IMR-90 (cell line): Measurements from ENCODE around the gene FOXP1. TPM values are rescaled to one million over a fixed set of nuclear protein-coding genes. Genes with fewer than 3 reads are reported as not detected.

ENCODE experiments used
- ATAC-seq: fragments of 200-7000 bp; cut with Tn5 transposase; 2 replicates; pipeline ENCODE4 v1.9.1; 2020; ENCODE audit warnings: low read depth, mild to moderate bottlenecking, moderate library complexity
- BruUV-seq: library from RNA; stranded (reverse); fragments of 400-500 nt; replicated peaks from 2 replicates; lab custom pipeline; 2021; lab: Mats Ljungman, UMichigan
- CTCF ChIA-PET: fragments of 300-600 bp; formaldehyde crosslinking; extraction: SDS; loops from one replicate; lab custom pipeline; 2021; ENCODE audit warnings: antibody characterized with exemption; lab: Yijun Ruan, JAX
- POLR2A ChIA-PET: fragments of 300-600 bp; sonication (Branson Sonifier 250); formaldehyde crosslinking; loops from one replicate; lab custom pipeline; 2022; ENCODE audit warnings: antibody characterized with exemption; ENCODE audit not compliant: unreplicated experiment; lab: Charles Lee
- DNase-seq: peaks from one replicate; pipeline ENCODE4 v3.0.0; 2013
- H2AFZ ChIP-seq: replicated peaks from 2 replicates; pipeline ENCODE3; 2013; ENCODE audit warnings: low read length, mild to moderate bottlenecking; ENCODE audit not compliant: poor library complexity
- H2AK5ac ChIP-seq: 2 replicates; pipeline ENCODE4 v1.6.1; 2013; ENCODE audit warnings: low read depth, low read length, inconsistent platforms
- H2AK9ac ChIP-seq: replicated peaks from 2 replicates; pipeline ENCODE3; 2013; ENCODE audit warnings: mild to moderate bottlenecking, low read depth, low read length, moderate library complexity; ENCODE audit not compliant: poor library complexity
- H2BK120ac ChIP-seq: 2 replicates; pipeline ENCODE4 v1.6.1; 2013; ENCODE audit warnings: low read depth, low read length, inconsistent platforms
- H2BK15ac ChIP-seq: 3 replicates; pipeline ENCODE4 v1.6.1; 2013; ENCODE audit warnings: low read depth, low read length, inconsistent platforms
- H2BK20ac ChIP-seq: 2 replicates; pipeline ENCODE4 v1.6.1; 2013; ENCODE audit warnings: low read depth, mild to moderate bottlenecking, inconsistent platforms, low read length, moderate library complexity
- H2BK5ac ChIP-seq: 2 replicates; pipeline ENCODE4 v1.6.1; 2013; ENCODE audit warnings: mild to moderate bottlenecking, low read depth, low read length, inconsistent platforms; ENCODE audit not compliant: poor library complexity, severe bottlenecking
- H3K14ac ChIP-seq: replicated peaks from 2 replicates; pipeline ENCODE4 v1.6.1; 2013; ENCODE audit warnings: low read depth, low read length, inconsistent platforms
- H3K18ac ChIP-seq: 2 replicates; pipeline ENCODE4 v1.6.1; 2013; ENCODE audit warnings: low read depth, low read length, control low read depth
- H3K23ac ChIP-seq: 2 replicates; pipeline ENCODE4 v1.6.1; 2013; ENCODE audit warnings: low read depth, low read length, inconsistent platforms
- H3K27ac ChIP-seq: 2 replicates; pipeline ENCODE4 v1.5.1; 2013; ENCODE audit warnings: mild to moderate bottlenecking, control low read depth, low read length; ENCODE audit not compliant: insufficient read depth
- H3K27me3 ChIP-seq: 2 replicates; pipeline ENCODE4 v1.6.1; 2013; ENCODE audit warnings: low read length; ENCODE audit not compliant: control insufficient read depth, insufficient read depth
- H3K36me3 ChIP-seq: 2 replicates; pipeline ENCODE4 v1.6.1; 2013; ENCODE audit warnings: low read length, mixed read lengths; ENCODE audit not compliant: control insufficient read depth, insufficient read depth
- H3K4ac ChIP-seq: 2 replicates; pipeline ENCODE4 v1.6.1; 2013; ENCODE audit warnings: low read depth, low read length, inconsistent platforms
- H3K4me1 ChIP-seq: 2 replicates; pipeline ENCODE4 v1.6.1; 2013; ENCODE audit warnings: low read length, mixed read lengths; ENCODE audit not compliant: control insufficient read depth, insufficient read depth
- H3K4me2 ChIP-seq: 2 replicates; pipeline ENCODE4 v1.6.1; 2013; ENCODE audit warnings: low read depth, mild to moderate bottlenecking, control low read depth, low read length, moderate library complexity
- H3K4me3 ChIP-seq: 2 replicates; pipeline ENCODE4 v1.5.1; 2013; ENCODE audit warnings: low read depth, mild to moderate bottlenecking, control low read depth, low read length, moderate library complexity; ENCODE audit not compliant: insufficient read depth
- H3K56ac ChIP-seq: 2 replicates; pipeline ENCODE4 v1.6.1; 2013; ENCODE audit warnings: low read length, inconsistent platforms; ENCODE audit not compliant: insufficient read depth; ENCODE audit errors: extremely low read depth
- H3K79me1 ChIP-seq, 2 experiments: 2 replicates each; pipeline ENCODE4 v1.6.1; 2013; ENCODE audit warnings: low read length in 2 of 2, inconsistent platforms in 1 of 2, low read depth in 1 of 2
- H3K9ac ChIP-seq: 2 replicates; pipeline ENCODE4 v1.6.1; 2013; ENCODE audit warnings: low read depth, low read length, control low read depth
- H3K9me1 ChIP-seq: 2 replicates; pipeline ENCODE4 v1.6.1; 2013; ENCODE audit warnings: low read length, inconsistent platforms; ENCODE audit not compliant: insufficient read depth
- H3K9me3 ChIP-seq: 2 replicates; pipeline ENCODE4 v1.6.1; 2013; ENCODE audit warnings: low read length; ENCODE audit not compliant: control insufficient read depth, insufficient read depth
- H4K20me1 ChIP-seq: 2 replicates; pipeline ENCODE4 v1.6.1; 2013; ENCODE audit warnings: low read length, inconsistent platforms; ENCODE audit not compliant: insufficient read depth
- H4K5ac ChIP-seq: 2 replicates; pipeline ENCODE4 v1.6.1; 2013; ENCODE audit warnings: mild to moderate bottlenecking, low read depth, low read length, control low read depth
- H4K8ac ChIP-seq, 2 experiments: 2 replicates each; pipeline ENCODE4 v1.6.1; 2013; ENCODE audit warnings: low read depth in 2 of 2, low read length in 2 of 2, control low read depth in 1 of 2, inconsistent platforms in 1 of 2
- H4K91ac ChIP-seq: 2 replicates; pipeline ENCODE4 v1.6.1; 2013; ENCODE audit warnings: low read depth, low read length, inconsistent platforms; ENCODE audit not compliant: insufficient read depth
- CEBPB ChIP-seq: IDR thresholded peaks from 2 replicates; pipeline ENCODE4 v1.6.1; 2012; ENCODE audit warnings: low read depth, low read length, improper control_type of control experiment
- CHD1 ChIP-seq: IDR thresholded peaks from 2 replicates; pipeline ENCODE4 v1.6.1; 2012; ENCODE audit warnings: low read depth, low read length, improper control_type of control experiment
- CTCF ChIP-seq: conservative IDR thresholded peaks from 2 replicates; pipeline ENCODE4 v1.5.1; 2012; ENCODE audit warnings: mild to moderate bottlenecking, low read depth, low read length, improper control_type of control experiment
- ELK1 ChIP-seq: fragments of 150-350 bp; IDR thresholded peaks from 2 replicates; pipeline ENCODE4 v1.6.1; 2016; ENCODE audit warnings: low read depth, mild to moderate bottlenecking, low read length, moderate library complexity, borderline replicate concordance
- FOS ChIP-seq: fragments of 150-350 bp; IDR thresholded peaks from 2 replicates; pipeline ENCODE4 v1.6.1; 2016; ENCODE audit warnings: low read depth, low read length
- MAFK ChIP-seq: IDR thresholded peaks from 2 replicates; pipeline ENCODE4 v1.6.1; 2012; ENCODE audit warnings: low read depth, low read length, improper control_type of control experiment
- MAZ ChIP-seq: IDR thresholded peaks from 2 replicates; pipeline ENCODE4 v1.6.1; 2012; ENCODE audit warnings: low read depth, mild to moderate bottlenecking, low read length, improper control_type of control experiment, moderate library complexity, borderline replicate concordance
- MXI1 ChIP-seq: IDR thresholded peaks from 2 replicates; pipeline ENCODE4 v1.6.1; 2012; ENCODE audit warnings: low read depth, mild to moderate bottlenecking, low read length, moderate library complexity, borderline replicate concordance
- NFE2L2 ChIP-seq: fragments of 150-350 bp; IDR thresholded peaks from 2 replicates; pipeline ENCODE4 v1.6.1; 2016; ENCODE audit warnings: low read depth, mild to moderate bottlenecking, low read length
- POLR2A ChIP-seq: IDR thresholded peaks from 2 replicates; pipeline ENCODE4 v1.6.1; 2012; ENCODE audit warnings: mild to moderate bottlenecking, low read depth, low read length
- RAD21 ChIP-seq: IDR thresholded peaks from 2 replicates; pipeline ENCODE4 v1.6.1; 2012; ENCODE audit warnings: low read length, improper control_type of control experiment
- RCOR1 ChIP-seq: IDR thresholded peaks from 2 replicates; pipeline ENCODE4 v1.6.1; 2012; ENCODE audit warnings: mild to moderate bottlenecking, low read length, improper control_type of control experiment; ENCODE audit not compliant: insufficient replicate concordance
- RFX5 ChIP-seq: IDR thresholded peaks from 2 replicates; pipeline ENCODE4 v1.8.0; 2012; ENCODE audit warnings: low read depth, mild to moderate bottlenecking, low read length, moderate library complexity
- SMC3 ChIP-seq: fragments of 150-350 bp; IDR thresholded peaks from 2 replicates; pipeline ENCODE4 v1.6.1; 2016; ENCODE audit warnings: low read depth, mild to moderate bottlenecking, antibody characterized with exemption, low read length, moderate library complexity
- USF2 ChIP-seq: fragments of 150-350 bp; IDR thresholded peaks from 2 replicates; pipeline ENCODE4 v1.6.1; 2017; ENCODE audit warnings: mild to moderate bottlenecking, antibody characterized with exemption, low read length, low read depth
- WGBS, 2 experiments: methylation state at CpG; one replicate each; pipeline versions ENCODE4 v1.1.5 to v1.1.7; 2013; ENCODE audit warnings: missing lambda C conversion rate in 2 of 2; ENCODE audit not compliant: insufficient read length in 1 of 2; ENCODE audit errors: extremely low coverage in 2 of 2; 5-methylcytosine and 5-hydroxymethylcytosine counted together
- dilution Hi-C: fragments of 300-500 bp; cut with HindIII; formaldehyde crosslinking; loops from one replicate; pipeline ENCODE4 v1.14.3; 2018; ENCODE audit warnings: low sequenced_read_pairs; ENCODE audit not compliant: unreplicated experiment
- in situ Hi-C: fragments of 300-500 bp; cut with MboI; formaldehyde crosslinking; loops from 3 replicates; pipeline ENCODE4 v1.14.3; 2019; ENCODE audit warnings: low sequenced_read_pairs, inconsistent platforms, mixed read lengths
- intact Hi-C: fragments of 100-400 bp; cut with micrococcal nuclease; formaldehyde crosslinking; loops from 2 replicates; pipeline ENCODE4 v1.10.0; 2022
- polyA plus RNA-seq, 3 experiments: library from polyadenylated mRNA; depleted of rRNA; stranded (reverse); fragments of >200 nt; gene quantifications; 2 replicates each; pipeline ENCODE4 v1.2.3, GENCODE V29; 2012; ENCODE audit warnings: low replicate concordance in 1 of 3
- total RNA-seq: library from RNA; depleted of rRNA; stranded (reverse); fragments of >200 nt; gene quantifications from 2 replicates; pipeline ENCODE4 v1.2.3, GENCODE V29; 2012

FOXP1 gene
- total and polyA plus RNA-seq, 2 of the 4 experiments (the other 2 are of a cell fraction) = 37.0 to 132 TPM

- H2AK9ac ChIP-seq = no peak overlapping the region
- no peak overlapping the region for H2BK5ac ChIP-seq
- H4K20me1 ChIP-seq = no peaks in the 10 kb centered on the region
- peaks cover 32 to 71% of the 10 kb centered on the region in 2 experiments for H3K79me1 ChIP-seq
- H3K9me3 ChIP-seq = no peaks in the 10 kb centered on the region
- dilution Hi-C loops (no loop called here), in situ Hi-C loops (no loop called here), intact Hi-C loops (loop anchor here (5.0 kb wide), 1 partner anchor 38 kb away; no protein-coding TSS in a partner anchor)
- H3K4me2 ChIP-seq = no peak overlapping the region
- no peak overlapping the region for H2BK20ac ChIP-seq
- ChIA-PET CTCF (no interaction called here), POLR2A (no interaction called here)
- H4K91ac ChIP-seq = no peak overlapping the region
- H3K4ac ChIP-seq = no peak overlapping the region
- no peaks in the 10 kb centered on the region for H3K36me3 ChIP-seq
- no peak for ATAC-seq
- no peak overlapping the region for H3K14ac ChIP-seq
- H3K9ac ChIP-seq = no peak overlapping the region
- no CpG with 5 or more reads among the region's 6 CpGs for WGBS, 2 experiments
- H3K27me3 ChIP-seq = no peaks in the 10 kb centered on the region
- no peak overlapping the region for H4K5ac ChIP-seq
- H3K18ac ChIP-seq = no peak overlapping the region
- H3K4me3 ChIP-seq = no peak overlapping the region
- TF ChIP-seq ELK1 (no peak), RFX5 (no peak), CEBPB (no peak), SMC3 (no peak), CTCF (no peak), USF2 (no peak), MAZ (no peak), POLR2A (no peak), RAD21 (no peak), MXI1 (no peak), RCOR1 (no peak), NFE2L2 (no peak), MAFK (no peak), CHD1 (no peak), FOS (no peak)
- no peak overlapping the region for H3K56ac ChIP-seq
- H4K8ac ChIP-seq = no peak overlapping the region
- H3K23ac ChIP-seq = no peak overlapping the region
- H2BK15ac ChIP-seq = no peak overlapping the region
- BruUV-seq = no TSS peak
- DNase-seq = no peak
- H3K4me1 ChIP-seq = peaks cover 19% of the 10 kb centered on the region
- H2AK5ac ChIP-seq = peak overlapping the region; percentile 18; the same call in 1 of the 2 replicates
- H2AFZ ChIP-seq = no peak overlapping the region
- H3K9me1 ChIP-seq = peaks cover 21% of the 10 kb centered on the region
- H3K27ac ChIP-seq = no peak overlapping the region
- no peak overlapping the region for H2BK120ac ChIP-seq
Measured at GRCh38 chr3:71499227-71499876, 84.2 kb downstream of the FOXP1 start.
